ENCODE data around the gene DNAH6.
"Not testable (repeated sequence)": the region's sequence is repeated elsewhere in the genome, so short reads cannot be mapped to it uniquely, and the experiment has no call there.

Gene DNAH6

GRCh38 chr2:84748341-84748740 lies 232.0 kb downstream of the DNAH6 start:
- DNase-seq, result no peak

- no peak for DNase-seq
Measured at GRCh38 chr2:84749442-84749841, 233.1 kb downstream of the DNAH6 start.

GRCh38 chr2:84755096-84755495 lies 238.8 kb downstream of the DNAH6 start:
- no peak for DNase-seq

- DNase-seq, result no peak
Measured at GRCh38 chr2:84757648-84758047, 241.3 kb downstream of the DNAH6 start.

- no peak for DNase-seq
Measured at GRCh38 chr2:84766791-84767190, 250.5 kb downstream of the DNAH6 start.

GRCh38 chr2:84768840-84769239 lies 252.5 kb downstream of the DNAH6 start:
- DNase-seq, result no peak

GRCh38 chr2:84770280-84770679 lies 254.0 kb downstream of the DNAH6 start:
- DNase-seq, result no peak

- DNase-seq, result no peak
Measured at GRCh38 chr2:84771251-84771650, 255.0 kb downstream of the DNAH6 start.

- DNase-seq, result not testable (repeated sequence)
Measured at GRCh38 chr2:84773562-84773961, 257.3 kb downstream of the DNAH6 start.

GRCh38 chr2:84776011-84776410 lies 259.7 kb downstream of the DNAH6 start:
- no peak for DNase-seq

- no peak for DNase-seq
Measured at GRCh38 chr2:84778911-84779690, 262.8 kb downstream of the DNAH6 start.

GRCh38 chr2:84779781-84780180 lies 263.5 kb downstream of the DNAH6 start:
- DNase-seq, result no peak

- DNase-seq, result no peak
Measured at GRCh38 chr2:84781942-84782716, 265.8 kb downstream of the DNAH6 start.

- DNase-seq, result no peak
Measured at GRCh38 chr2:84782717-84783442, 266.6 kb downstream of the DNAH6 start.

- no peak for DNase-seq
Measured at GRCh38 chr2:84785950-84786349, 269.7 kb downstream of the DNAH6 start.

GRCh38 chr2:84786601-84787000 lies 270.3 kb downstream of the DNAH6 start:
- no peak for DNase-seq

GRCh38 chr2:84788027-84788426 lies 271.7 kb downstream of the DNAH6 start:
- no peak for DNase-seq

- no peak for DNase-seq
Measured at GRCh38 chr2:84788498-84788897, 272.2 kb downstream of the DNAH6 start.

GRCh38 chr2:84792856-84793522 lies 276.7 kb downstream of the DNAH6 start:
- DNase-seq, result no peak

GRCh38 chr2:84793641-84794040 lies 277.3 kb downstream of the DNAH6 start:
- no peak for DNase-seq

- no peak for DNase-seq
Measured at GRCh38 chr2:84796798-84797197, 280.5 kb downstream of the DNAH6 start.

- DNase-seq, result peak in 1 of 51 donors; percentile 4
Measured at GRCh38 chr2:84797271-84797670, 281.0 kb downstream of the DNAH6 start.

All from hypothalamus (tissue), 51 donors.